HG03097 (cell line): ENCODE data around the gene CBX8.
"Not testable (repeated sequence)": the region's sequence is repeated elsewhere in the genome, so short reads cannot be mapped to it uniquely, and the experiment has no call there.

Source experiments
- ATAC-seq: cut with Tn5 transposase; IDR thresholded peaks from one replicate; pipeline ENCODE4 v1.9.1; 2021; ENCODE audit not compliant: unreplicated experiment, low FRiP score

The CBX8 gene

DNA sequence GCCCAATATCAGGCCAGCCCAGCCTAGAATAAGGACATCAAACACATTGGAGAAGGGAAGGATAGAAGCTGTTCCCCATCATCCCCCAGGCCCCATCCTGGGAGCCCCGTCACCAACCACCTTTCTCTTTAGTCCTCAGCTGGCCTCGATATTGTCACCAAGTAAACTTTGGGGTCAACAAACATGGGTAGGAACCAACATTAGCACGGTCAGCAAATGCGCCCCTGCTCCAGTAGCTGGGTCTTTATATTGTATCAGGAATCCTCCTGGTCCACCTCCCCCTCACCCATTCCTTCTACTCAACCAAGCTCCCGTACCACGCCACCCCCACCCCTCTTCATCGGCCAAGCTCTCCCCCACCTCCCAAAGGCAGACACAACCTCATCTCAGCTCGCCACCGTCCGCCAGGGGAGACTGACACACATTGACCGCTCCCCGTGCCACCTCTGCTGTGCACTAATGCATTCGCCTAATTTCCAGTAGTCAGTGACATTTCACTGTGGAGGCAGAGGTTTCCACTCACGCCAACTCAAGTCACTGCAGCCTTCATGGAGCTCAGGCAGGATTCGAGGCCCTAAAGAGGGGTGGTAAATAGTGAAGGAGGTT lies 39.6 kb downstream of the CBX8 start:
- ATAC-seq = no peak

GRCh38 chr17:79755591-79755990 lies 41.3 kb downstream of the CBX8 start:
- no peak for ATAC-seq

GRCh38 chr17:79754903-79755302 lies 42.0 kb downstream of the CBX8 start:
- ATAC-seq = not testable (repeated sequence)

DNA sequence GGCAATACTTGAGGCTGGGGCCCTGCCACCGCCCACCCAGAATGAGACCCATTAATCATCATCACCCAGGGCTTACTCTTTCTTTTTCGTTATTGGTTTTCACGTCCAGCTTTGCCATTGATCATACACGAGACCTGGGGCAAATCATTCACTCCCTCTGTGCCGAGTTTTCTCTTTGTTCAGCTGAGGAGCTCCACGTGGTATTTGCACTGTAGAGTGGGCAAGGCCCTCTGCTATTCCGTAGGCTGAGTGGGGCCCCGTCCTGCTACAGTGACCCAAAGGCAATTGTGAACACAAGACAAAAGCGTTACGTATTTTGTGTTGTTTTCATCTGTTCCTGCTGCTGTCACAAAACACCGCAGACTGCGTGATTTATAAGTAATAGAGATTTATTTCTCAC lies 42.5 kb downstream of the CBX8 start:
- ATAC-seq = no peak

DNA sequence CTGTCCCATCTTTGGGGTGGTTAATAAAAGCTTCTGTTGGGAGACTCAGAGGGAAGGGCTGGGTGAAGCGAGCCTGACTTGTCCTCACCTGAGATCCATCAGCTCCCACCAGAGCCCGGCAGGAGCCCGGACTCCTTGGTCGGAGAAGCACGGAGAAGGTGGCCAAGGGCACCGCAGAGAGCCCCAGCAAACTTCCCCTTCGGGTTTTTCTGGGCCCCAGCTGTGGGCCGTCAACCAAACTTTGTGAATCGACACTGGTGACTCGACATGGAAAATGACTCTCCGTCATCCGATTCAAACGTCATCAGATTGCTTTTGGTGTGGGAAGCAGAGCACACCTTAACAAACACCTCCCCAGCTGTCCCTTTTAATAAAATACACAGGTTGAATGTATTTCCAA lies 44.7 kb downstream of the CBX8 start:
- no peak for ATAC-seq

DNA sequence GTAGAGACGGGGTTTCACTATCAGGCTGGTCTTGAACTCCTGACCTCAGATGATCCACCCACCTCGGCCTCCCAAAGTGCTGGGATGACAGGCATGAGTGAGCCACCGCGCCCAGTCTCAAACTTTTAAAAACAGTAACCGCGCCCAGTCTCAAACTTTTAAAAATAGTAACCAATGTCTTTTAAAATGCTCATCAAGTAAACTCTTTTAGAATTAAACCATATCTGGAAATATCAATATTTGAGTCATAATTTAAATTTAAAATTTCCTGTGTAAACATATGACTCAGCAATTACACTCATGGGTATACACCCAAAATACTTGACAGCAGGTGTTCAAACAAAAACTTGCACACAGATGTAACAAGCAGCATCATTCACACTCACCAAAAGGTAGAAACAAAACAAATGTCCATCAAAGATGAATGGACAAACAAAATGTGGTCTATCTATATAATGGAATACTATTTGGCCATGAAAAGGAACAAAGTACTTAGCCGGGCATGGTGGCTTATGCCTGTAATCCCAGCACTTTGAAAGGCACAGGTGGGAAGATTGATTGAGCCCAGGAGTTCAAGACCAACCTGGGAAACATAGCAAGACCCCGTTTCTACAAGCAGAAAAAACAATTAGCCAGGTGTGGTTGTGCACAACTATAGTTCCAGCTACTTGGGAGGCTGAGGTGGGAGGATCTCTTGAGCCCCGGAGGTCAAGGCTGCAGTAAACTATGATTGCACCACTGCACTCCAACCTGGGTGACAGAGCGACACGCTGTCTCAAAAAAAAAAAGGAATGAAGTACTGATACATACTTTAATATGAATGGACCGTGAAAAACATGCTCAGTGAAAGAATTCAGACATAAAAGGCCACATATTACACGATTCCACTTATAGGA lies 46.0 kb downstream of the CBX8 start:
- ATAC-seq = no peak

DNA sequence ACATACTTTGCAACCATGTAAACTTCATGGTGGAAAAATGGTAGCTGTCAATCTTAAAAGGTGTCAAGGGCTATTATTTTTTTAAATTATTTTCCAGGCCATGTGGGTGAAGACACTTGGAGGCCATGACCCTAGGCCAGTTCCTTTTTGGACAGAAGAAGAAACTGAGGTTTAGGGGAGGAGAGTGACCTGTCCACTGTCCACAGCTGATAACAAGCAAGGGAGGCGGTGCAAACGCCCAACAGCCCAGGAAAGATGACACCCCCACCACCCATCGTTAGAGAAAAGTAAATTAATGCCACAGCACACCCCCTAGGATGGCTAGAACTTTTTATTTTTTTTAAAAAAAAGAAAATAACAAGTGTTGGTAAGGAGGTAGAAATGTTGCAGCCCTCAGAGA lies 46.9 kb downstream of the CBX8 start:
- no peak for ATAC-seq

DNA sequence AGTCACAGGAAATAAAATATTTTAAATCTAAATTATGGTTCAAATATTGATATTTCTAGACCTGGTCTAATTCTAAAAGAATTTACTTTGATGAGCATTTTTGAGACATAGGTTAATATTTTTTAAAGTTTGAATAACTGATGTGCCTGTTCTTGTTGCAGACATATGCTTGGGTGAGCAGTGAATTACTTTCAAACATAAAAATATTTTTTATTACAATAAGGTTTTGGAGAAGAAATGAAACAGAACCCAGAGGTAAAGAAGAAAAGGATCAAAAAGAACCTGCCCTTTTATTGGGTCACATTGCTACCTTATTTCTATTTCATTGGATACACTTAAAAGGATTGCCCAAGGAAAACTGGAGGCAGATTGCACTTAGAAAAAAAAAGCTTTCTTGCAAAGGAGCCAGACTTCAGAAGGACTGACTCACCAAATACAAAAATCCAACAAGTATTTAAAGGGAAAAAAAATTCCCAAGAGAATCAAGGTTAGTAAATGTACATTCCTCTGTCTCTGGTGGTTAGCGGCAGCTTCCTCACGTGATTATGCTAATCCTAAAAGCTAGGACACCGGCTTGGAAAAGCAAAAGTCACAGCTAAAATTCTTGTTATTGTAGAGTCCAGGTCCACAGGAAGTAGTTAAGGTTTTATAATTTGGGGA lies 47.6 kb downstream of the CBX8 start:
- no peak for ATAC-seq

DNA sequence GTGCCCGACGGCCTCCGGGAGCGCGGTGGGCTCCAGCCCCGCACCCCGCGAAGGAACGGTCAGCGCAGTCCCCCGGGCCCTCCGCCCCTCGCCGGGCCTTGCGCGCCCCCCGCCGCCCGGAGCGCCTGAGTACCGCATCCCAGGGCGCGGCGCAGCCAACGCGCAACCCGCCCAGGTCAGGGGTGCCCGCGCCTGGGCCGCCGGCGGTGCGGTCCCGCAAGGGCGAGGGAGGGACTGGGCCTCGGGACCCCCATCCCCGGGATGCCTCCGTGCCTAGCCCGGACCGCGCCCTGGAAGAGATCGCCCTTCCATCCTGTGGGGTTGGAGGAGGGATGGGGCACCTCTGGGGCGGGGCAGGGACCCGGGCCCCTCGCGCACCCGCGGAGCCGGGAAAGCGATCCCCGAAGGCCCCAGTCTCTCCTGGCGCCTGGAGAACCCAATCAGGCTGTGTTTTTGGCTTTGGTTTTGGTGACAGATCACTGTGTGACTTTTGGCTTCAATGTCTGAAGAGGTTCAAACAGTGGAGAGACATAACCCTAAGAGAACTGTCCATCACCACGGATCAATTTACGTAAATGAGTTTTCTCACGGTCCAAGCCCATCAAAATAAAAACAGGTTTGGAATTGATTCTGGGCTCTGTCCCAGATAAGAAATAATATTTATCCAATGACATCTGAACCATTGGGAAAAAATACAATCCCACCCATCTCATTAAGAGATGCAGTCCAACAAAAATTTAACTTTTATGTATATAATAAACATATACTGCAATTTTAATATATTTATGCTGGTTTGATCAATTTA lies 48.4 kb downstream of the CBX8 start:
- ATAC-seq = no peak

- ATAC-seq = no peak
Observed at GRCh38 chr17:79747508-79748294, 49.2 kb downstream of the CBX8 start.

DNA sequence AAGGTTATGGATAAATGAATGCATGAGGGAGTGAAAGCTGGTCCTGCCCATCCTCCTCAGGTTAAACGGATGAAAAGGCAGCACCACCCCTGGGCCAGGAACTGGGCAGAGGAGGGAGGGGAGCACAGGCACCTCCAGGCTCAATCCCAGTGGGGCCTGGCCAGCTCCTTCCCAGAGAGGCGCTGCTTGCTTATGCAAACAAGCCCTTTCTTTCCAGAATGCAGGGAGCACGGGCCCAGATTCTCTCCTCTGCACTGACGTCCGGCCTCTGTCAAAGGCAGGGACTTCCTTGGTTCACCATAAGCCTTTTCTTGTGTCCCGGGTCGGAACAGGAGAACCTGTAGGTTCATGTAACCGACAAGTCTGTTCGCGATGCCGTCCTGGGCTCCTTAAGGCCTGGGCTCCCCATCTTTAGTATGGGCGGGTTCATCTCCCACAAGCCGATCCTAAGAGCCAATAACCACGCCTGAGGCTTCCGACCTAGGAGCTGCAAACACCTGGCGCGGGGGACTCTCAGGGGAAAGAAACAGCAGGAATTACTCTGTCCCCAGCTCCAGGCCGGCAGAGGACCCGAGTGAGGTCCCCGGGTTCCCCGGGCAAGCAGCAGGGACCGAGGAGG lies 49.9 kb downstream of the CBX8 start:
- ATAC-seq = no peak

DNA sequence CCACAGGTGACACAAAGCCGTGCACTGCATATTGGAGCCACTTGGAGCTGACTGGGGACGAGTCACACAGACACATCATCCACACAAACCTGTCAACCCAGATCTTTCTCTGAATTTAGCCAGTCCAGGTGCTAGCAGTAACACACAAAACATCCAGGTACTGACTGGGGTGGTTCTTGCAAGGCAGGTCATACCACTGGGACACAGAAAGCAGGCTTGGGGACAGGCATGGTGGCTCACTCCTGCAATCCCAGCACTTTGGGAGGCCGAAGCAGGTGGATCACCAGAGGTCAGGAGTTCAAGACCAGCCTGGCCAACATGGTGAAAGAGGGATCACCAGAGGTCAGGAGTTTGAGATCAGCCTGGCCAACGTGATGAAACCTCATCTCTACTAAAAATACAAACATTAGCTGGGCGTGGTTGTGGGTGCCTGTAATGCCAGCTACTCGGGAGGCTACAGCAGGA lies 51.2 kb downstream of the CBX8 start:
- no peak for ATAC-seq

DNA sequence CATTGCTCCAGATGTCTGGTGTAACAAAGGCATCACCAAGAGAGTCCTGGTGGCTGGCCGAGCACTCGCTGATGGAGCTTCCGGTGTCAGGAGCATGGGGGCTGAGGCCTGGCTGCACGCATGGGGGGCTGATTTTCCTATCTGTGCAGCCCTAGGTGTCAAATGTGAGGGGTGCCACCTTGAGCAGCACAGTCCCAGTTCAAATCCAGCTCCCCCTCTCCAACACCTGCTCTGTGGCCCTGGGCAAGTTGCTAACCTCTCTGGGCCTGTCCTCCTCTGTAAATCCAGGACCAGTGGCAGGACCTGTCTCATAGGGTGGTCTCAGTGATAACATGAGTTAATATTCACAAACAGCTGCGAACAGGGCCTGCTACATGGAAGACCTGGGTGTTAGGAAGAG lies 53.3 kb downstream of the CBX8 start:
- ATAC-seq = no peak

- no peak for ATAC-seq
Observed at GRCh38 chr17:79742951-79743476, 53.9 kb downstream of the CBX8 start.

DNA sequence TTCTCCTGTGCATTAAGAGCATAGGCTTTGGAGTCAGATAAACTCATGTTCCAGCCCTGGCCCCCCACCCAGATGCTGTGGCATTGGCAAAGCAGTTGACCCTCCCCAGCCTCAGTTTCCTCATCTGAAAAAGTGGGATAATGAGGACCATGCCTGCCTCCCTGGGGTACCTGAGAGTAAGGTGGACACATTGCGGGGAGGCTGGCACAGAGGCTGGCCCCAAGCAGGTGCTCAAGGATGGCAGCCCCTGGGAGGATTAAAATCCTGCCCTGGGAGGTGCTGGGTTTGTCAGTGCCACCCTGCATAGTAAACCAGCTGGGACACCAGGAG lies 54.3 kb downstream of the CBX8 start:
- no peak for ATAC-seq
